GM18951 (cell line): ENCODE measurements around the gene COMMD9.

Experiments used
- POLR2A ChIP-seq: IDR thresholded peaks from 4 replicates; pipeline ENCODE4 v1.6.1; 2011; ENCODE audit warnings: mild to moderate bottlenecking; ENCODE audit not compliant: insufficient read length, insufficient read depth; ENCODE audit errors: extremely low read depth
- in situ Hi-C: fragments of 300-500 bp; cut with MboI; formaldehyde crosslinking; loops from one replicate; pipeline ENCODE4 v1.12.0; 2022; ENCODE audit warnings: low sequenced_read_pairs, mixed read lengths, inconsistent platforms; ENCODE audit not compliant: unreplicated experiment

COMMD9 gene

DNA sequence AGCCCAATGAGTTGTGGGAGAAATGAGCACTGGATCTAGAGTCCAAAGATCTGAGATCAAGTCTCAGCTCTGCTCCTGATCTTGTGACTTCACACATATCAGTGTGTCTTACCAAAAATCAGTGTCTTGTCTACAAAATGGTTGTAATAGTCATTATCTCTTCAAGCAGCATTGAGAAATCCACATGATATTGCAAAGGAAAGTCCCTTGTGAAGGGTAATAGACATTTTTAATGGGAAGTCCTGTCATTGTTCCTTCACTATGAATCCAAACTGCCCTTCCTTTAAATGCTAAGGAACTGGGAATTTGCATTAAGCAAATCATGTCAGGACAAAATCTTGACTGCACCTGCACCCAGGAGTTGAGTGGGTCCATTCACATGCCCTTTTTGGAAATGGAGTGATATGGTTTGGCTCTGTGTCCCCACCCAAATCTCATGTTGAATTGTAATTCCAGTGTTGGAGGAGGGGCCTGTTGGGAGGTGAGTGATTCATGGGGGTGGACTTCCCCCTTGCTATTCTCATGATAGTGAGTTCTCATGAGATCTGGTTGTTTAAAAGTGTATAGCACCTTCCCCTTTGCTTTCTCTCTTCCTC is 51.1 kb downstream of the COMMD9 start:
- in situ Hi-C loops = no loop called here
- no peak for TF ChIP-seq POLR2A

DNA sequence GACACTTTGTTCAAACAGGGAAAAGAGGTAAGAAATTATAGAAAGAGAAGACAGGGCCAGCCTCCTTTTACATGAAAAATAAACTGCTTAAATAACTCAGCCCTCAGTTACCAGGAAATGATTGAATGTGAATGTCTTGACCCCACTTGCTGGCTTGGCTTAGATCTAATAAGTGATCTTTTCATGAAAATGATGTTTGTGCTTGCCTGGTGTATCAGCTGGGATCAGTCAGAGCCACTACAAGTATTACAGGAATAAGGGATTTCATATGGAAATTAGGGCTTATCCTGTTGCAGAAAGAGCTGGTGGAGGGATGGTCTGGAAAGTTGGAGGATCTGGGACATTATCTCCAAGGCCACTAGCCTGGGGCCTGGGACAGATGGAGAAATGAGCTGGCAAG is 51.8 kb downstream of the COMMD9 start:
- no peak for TF ChIP-seq POLR2A
- in situ Hi-C loops = no loop called here

DNA sequence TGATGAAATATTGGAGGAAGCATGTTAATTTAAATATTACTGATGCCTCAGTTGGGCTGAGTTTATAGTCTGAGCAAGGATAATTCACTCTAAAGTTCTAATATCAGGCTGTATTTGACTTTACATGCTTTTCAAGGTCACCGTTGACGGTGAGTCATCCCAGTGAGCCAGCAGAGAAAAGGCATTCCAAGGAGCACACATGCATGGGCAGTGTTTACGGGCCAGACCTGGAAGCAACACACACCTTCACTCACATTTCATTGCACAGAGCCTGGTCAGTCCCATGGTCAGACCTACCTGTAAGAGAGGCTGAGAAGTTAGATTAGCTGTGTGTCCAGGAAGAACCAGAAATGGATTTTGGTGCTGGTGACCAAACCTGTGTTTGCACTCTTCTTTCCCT is 53.5 kb downstream of the COMMD9 start:
- in situ Hi-C loops = no loop called here

DNA sequence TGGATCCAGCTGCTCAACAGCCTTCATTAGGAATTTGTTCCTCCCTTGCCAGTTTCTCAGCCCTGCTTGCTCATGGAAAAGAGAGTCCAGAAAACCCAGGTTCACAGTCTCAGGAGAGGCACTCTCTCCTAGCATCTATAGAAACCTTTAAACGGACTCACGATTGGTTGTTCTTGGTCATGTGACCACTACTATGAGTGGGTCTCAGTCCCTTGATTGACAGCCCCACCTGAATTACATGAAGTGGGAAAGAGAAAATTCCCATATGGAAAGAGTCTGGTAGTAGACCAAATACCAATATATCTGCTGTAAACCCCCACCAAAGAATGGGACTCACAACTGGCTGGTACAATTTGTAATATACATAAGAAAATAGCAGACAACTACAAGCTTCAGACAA is 54.4 kb downstream of the COMMD9 start:
- in situ Hi-C loops = no loop called here
- no peak for TF ChIP-seq POLR2A

More for the DNA sequence above, 53.5 kb downstream of the COMMD9 start:
- TF ChIP-seq POLR2A = no peak

DNA sequence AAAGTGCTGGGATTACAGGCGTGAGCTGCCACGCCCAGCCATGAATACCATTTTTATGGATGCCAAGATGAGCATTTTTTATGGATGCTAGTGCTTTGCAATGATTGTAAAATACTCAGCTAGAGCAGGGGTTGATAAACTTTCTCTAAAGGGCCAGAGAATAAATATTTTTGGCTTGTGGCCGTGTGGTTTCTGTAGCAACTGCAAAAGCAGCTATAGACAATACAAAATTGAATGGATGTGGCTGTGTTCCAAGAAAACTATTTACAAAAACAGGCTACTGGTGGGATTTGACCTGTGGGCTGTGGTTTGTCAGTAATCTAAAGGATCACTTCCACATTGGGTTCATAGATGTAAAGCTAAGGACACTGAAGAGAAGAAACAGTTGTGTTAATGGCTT is 56.0 kb downstream of the COMMD9 start:
- no peak for TF ChIP-seq POLR2A

DNA sequence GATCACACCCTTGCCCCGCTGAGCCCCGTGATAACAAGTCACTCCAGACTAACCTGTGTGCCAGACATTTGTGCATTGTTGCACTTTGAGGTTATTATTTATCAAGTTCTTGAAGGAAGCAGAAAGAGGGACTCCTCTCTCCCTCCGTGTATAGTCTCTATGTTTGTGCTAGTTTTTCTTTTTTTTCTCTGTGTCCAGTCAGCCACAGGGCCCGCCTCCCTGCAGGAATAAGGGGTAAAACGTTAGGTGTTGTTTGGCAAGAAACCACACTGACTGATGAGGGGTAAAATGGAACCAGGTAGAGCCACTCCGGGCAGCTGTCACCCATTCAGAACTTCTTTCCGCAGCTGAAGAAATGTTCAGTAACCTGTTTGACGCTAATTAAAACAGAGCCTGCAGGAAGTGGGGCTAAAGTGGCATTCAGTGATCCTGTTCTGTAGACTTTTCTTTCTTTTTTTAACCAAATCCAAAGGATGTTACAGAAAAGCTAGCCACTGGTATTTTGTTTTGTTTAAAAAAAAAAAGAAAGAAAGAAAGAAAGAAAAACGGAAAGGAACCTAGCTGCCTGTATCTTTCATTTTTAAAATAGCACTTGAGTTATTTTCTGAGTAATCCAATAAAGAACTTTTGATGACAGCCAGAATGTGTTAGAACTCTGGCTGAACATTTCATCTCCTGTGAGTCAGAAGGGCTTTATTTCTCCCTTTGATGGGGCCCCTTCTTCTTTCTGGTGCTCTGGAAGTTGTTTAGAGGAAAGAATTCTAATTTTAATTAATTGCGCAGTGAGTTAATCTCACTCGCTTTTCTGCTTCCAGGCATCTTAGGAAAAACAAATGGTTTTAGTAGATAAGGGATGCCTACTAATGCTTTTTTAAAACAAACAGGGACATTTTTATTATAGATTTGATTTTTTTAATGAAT is 58.2 kb downstream of the COMMD9 start:
- TF ChIP-seq POLR2A = no peak
- in situ Hi-C loops = no loop called here

More for the DNA sequence above, 56.0 kb downstream of the COMMD9 start:
- in situ Hi-C loops = no loop called here

DNA sequence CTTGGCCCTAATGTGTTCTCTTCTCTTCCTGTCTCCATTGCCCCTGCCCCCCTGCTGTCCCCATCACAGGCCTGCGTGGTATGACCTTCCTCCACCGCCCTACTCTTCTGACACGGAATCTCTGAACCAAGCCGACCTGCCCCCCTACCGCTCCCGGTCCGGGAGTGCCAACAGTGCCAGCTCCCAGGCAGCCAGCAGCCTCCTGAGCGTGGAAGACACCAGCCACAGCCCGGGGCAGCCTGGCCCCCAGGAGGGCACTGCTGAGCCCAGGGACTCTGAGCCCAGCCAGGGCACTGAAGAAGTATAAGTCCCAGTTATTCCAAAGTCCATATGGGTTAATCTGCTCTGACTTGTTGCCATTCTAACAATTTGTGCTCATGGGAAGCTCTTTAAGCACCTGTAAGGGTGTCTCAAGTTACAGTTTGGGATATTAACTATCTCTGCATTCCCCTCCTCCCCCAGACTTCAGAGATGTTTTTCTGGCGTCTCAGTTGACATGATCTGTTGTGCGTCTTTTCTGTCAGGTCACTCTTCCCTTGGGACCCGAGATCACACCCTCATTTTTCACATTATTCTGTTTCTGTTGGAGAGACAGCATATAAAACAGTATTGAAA is 60.0 kb downstream of the COMMD9 start:
- in situ Hi-C loops = no loop called here
- no peak for TF ChIP-seq POLR2A

DNA sequence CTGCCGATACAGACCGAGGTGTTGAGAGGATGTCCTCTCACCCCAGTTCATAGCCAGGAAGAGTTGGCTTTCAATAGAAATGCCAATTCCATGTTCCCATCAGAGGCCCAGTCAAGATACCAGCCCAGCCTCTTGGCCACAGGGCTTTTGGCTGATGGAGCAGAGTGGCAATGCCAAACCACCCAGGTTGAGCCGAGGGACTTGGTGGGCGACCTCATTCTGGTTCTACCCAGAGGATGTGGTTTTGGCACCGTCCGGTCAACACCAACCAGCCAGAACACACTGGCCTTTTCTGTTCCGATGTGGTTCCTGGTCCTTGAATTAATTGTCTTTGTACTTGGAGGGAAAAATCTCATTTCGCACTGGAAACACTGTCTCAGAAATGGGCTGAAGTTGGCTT is 60.5 kb downstream of the COMMD9 start:
- TF ChIP-seq POLR2A = no peak
- in situ Hi-C loops = no loop called here

DNA sequence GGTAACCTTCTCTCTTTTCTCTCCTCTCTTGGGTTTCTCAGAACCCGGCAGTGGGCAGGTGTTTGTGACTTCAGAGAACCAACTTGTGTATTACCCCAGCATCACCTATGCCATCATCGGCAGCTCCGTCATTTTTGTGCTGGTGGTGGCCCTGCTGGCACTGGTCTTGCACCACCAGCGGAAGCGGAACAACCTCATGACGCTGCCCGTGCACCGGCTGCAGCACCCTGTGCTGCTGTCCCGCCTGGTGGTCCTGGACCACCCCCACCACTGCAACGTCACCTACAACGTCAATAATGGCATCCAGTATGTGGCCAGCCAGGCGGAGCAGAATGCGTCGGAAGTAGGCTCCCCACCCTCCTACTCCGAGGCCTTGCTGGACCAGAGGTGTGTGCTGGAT is 62.2 kb downstream of the COMMD9 start:
- no peak for TF ChIP-seq POLR2A
- in situ Hi-C loops = no loop called here

DNA sequence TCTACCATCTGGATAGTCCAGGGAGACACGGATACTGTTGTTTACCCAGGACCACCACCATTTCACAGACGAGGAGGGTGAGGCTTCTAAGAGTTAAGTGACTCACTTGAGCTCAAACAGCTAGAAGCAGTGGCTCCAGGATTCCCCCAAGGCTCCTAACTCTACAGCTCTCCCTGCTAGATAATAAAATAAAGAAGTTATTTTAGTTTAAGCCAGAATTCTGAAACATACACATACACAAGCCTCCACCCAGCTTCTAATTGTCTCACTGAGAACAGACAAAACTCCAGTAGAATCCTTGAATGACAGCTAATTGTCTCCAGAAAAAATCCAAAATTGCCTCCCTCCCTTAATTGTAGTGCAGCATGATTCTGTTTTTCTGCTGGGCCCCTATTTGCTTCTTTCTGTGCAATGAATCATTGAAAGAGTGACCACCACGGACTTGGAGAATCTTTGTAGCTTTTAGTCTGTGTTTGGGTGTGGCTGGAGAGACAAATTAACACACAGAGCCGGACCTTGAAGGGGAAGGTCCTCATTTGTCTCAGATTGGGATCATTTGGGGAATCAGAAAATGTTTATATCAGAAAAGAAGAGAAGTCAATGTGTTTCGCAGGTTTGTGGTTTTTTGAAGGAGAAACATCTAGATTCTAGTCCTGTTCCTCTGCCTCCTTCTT is 64.9 kb downstream of the COMMD9 start:
- in situ Hi-C loops = no loop called here
- TF ChIP-seq POLR2A = no peak

DNA sequence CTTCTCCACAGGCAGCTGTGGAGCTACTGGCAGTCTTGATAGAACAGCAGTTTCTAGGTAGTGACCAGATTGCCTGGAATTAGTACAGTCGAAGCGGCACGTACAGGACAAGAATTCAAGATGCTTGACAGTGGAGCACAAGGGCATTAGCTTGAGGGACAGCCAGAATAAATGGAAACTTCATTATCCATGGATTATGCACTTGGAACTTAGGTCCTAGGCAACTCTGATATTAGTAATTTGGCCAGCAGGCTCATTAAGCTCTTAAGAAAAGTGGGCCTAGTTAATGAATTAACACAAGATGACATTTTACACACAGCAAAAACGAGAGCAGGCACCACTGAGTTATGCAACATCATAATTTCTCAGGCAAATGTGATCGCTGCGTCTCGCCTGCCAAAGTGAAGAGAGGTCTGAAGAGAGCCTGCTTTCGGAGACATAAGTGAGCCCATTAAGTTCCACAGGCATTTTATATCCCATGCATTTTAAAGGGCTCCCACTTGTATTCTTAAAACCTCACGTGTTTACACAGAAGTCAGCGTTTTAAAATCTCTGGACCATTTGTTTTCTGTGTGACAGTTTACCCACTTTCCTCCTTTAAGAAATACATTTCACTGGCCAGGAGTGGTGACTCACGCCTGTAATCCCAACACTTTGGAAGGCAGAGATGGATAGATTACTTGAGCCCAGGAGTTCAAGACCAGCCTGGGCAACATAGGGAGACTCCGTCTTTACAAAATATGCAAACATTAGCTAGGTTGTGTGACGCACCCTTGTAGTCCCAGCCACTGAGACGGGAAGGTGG is 66.2 kb downstream of the COMMD9 start:
- in situ Hi-C loops = no loop called here
- TF ChIP-seq POLR2A = no peak
